SH-SY5Y (cell line): ENCODE measurements around the gene COPS8.

Experiments
- GATA2 ChIP-seq: IDR thresholded peaks from 2 replicates; pipeline ENCODE4 v1.6.1; 2011; ENCODE audit warnings: mild to moderate bottlenecking, low read depth, low read length
- GATA3 ChIP-seq: IDR thresholded peaks from 2 replicates; pipeline ENCODE4 v1.6.1; 2011; ENCODE audit warnings: low read depth, mild to moderate bottlenecking, low read length, moderate library complexity

GRCh38 chr2:237092920-237093781 lies 7.5 kb downstream of the COPS8 start:
- TF ChIP-seq GATA2 (no peak), GATA3 (no peak)
